ENCODE data around the gene FAM76B. TPM values are rescaled to one million over a fixed set of nuclear protein-coding genes. Genes with fewer than 3 reads are reported as not detected.

FAM76B gene
- total RNA-seq, 4 donors from 2014 or later: 14.8 to 33.8 (median 19.8) TPM

DNA sequence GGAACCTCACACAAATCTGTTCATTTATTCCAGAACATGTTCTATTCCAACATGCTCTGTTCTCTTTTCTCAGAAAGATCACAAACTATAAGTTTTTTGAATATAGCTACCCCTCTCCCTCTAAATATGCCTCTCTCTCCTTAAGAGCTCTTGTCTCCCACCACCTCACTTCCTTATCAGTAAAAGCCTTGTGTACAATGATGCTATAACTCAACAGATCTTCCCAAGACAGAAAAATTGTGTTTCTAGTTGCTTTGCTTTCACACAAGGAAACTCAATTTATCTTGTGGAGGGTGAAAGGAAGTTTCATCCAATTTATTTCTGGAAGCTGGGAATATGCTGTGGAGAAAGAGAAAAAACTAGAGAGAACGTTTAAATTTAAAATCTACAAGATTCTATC lies 64.4 kb downstream of the FAM76B start:
- Histone ChIP-seq H3K27me3 (no peaks in the 10 kb centered on the region), H3K27ac (no peak overlapping the region), H3K4me1 (no peaks in the 10 kb centered on the region), H3K4me3 (no peak overlapping the region), H3K36me3 (no peaks in the 10 kb centered on the region), H3K9me3 (no peaks in the 10 kb centered on the region)
- no peak for DNase-seq
- WGBS, 2 donors: 72 to 77% methylated on average over 1 of the region's 1 CpG
- TF ChIP-seq, protein P1, sequence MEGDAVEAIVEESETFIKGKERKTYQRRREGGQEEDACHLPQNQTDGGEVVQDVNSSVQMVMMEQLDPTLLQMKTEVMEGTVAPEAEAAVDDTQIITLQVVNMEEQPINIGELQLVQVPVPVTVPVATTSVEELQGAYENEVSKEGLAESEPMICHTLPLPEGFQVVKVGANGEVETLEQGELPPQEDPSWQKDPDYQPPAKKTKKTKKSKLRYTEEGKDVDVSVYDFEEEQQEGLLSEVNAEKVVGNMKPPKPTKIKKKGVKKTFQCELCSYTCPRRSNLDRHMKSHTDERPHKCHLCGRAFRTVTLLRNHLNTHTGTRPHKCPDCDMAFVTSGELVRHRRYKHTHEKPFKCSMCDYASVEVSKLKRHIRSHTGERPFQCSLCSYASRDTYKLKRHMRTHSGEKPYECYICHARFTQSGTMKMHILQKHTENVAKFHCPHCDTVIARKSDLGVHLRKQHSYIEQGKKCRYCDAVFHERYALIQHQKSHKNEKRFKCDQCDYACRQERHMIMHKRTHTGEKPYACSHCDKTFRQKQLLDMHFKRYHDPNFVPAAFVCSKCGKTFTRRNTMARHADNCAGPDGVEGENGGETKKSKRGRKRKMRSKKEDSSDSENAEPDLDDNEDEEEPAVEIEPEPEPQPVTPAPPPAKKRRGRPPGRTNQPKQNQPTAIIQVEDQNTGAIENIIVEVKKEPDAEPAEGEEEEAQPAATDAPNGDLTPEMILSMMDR (IDR thresholded peaks at IDR 0.05): no peak
- no peak for TF ChIP-seq POLR2A (IDR thresholded peaks at IDR 0.05)
- intact Hi-C loops (cut with DNase I): no loop called here

DNA sequence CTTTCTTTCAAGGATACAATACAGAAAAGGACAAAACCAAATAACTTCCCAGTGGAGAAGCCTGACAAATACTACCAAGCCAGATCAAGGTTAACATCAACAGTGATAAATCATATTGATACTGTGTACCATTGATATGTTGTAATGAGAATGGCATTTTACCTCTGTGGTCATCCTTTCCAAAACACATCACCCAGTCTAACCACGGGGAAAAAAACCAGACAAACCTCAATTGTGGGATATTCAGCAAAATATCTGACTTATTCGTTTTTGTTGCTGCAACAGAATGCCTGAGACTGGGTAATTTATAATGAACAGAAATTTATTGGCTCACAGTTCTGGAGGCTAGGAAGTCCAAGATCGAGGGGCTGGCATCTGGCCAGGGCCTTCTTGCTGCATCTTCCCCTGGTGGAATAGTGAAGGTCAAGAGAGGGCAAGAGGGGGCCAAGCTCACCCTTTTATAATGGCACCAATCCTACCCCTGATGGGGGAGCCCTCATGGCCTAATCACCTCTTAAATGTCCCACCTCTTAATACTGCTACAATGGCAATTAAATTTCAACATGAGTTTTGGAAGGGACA lies 66.1 kb downstream of the FAM76B start:
- no peak overlapping the region for H3K27ac ChIP-seq
- 71 to 74% methylated on average over 3 of the region's 3 CpGs for WGBS, 2 donors
- H3K36me3 ChIP-seq: no peaks in the 10 kb centered on the region
- H3K4me3 ChIP-seq: no peak overlapping the region
- H3K9me3 ChIP-seq: no peaks in the 10 kb centered on the region
- H3K27me3 ChIP-seq: no peaks in the 10 kb centered on the region
- TF ChIP-seq, protein P1 (IDR thresholded peaks at IDR 0.05): no peak
- TF ChIP-seq POLR2A (IDR thresholded peaks at IDR 0.05): no peak
- no peaks in the 10 kb centered on the region for H3K4me1 ChIP-seq
- no peak for DNase-seq
- intact Hi-C loops (cut with DNase I): no loop called here

DNA sequence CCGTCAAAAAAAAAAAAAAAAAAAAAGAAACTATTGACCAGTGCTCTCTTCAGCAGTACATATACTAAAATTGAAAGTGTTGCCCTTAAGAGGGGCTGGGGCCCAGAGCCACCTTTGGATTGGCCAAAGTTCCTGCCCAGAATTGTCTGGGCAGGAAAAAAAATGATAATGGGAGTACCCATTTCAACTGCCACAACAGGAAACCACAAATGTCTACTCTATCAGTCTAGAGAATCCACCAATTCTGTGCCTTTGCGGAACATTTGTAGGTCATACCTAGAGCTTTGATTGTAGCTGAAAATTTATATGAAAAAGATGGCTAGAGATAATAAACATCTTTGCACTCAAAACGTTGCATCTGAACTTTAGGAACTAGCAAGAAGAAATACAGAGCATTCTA lies 69.4 kb downstream of the FAM76B start:
- Histone ChIP-seq H3K9me3 (no peaks in the 10 kb centered on the region), H3K4me3 (no peak overlapping the region), H3K36me3 (no peaks in the 10 kb centered on the region), H3K27ac (no peak overlapping the region), H3K4me1 (peaks cover 0 to 4% (median 0%) of the 10 kb centered on the region in 3 donors), H3K27me3 (no peaks in the 10 kb centered on the region)
- TF ChIP-seq POLR2A (IDR thresholded peaks at IDR 0.05): no peak
- TF ChIP-seq, protein P1 (IDR thresholded peaks at IDR 0.05): no peak
- no peak for DNase-seq
- intact Hi-C loops (cut with DNase I): no loop called here
- 40 to 70% methylated on average over 2 to 3 of the region's 3 CpGs for WGBS, 2 donors

Other genes starting within 250 kb of the FAM76B start
- 10 to 100 TPM; 18.6 to 30.1 (median 23.8) TPM for gene CEP57, start 716 bp upstream of the FAM76B start, total RNA-seq
- gene MTMR2, start 134.3 kb upstream of the FAM76B start, total RNA-seq: 10 to 100 TPM; 10.8 to 29.5 (median 21.5) TPM